Osteoblast (primary cell): ENCODE measurements around the gene ASPHD1. TPM values are rescaled to one million over a fixed set of nuclear protein-coding genes. Genes with fewer than 3 reads are reported as not detected.

Experiments
- DNase-seq: peaks from one replicate; pipeline ENCODE4 v3.0.0; 2011; ENCODE audit warnings: low spot score, mixed read lengths; ENCODE audit not compliant: insufficient read length; ENCODE audit errors: missing footprints
- H2AFZ ChIP-seq: 2 replicates; pipeline ENCODE4 v1.6.0; 2011; ENCODE audit warnings: mild to moderate bottlenecking, low read length
- H3K27ac ChIP-seq: 2 replicates; pipeline ENCODE4 v1.5.1; 2011; ENCODE audit warnings: mild to moderate bottlenecking, low read depth, low read length, moderate library complexity
- H3K27me3 ChIP-seq: 2 replicates; pipeline ENCODE4 v1.6.0; 2012; ENCODE audit warnings: mild to moderate bottlenecking, control low read depth, inconsistent platforms, low read length, moderate library complexity; ENCODE audit not compliant: insufficient read depth
- H3K36me3 ChIP-seq: 2 replicates; pipeline ENCODE4 v1.5.1; 2011; ENCODE audit warnings: mild to moderate bottlenecking, low read length, control low read depth, moderate library complexity; ENCODE audit not compliant: insufficient read depth
- H3K4me1 ChIP-seq: 2 replicates; pipeline ENCODE4 v1.5.1; 2011; ENCODE audit warnings: mild to moderate bottlenecking, low read length, control low read depth, moderate library complexity; ENCODE audit not compliant: insufficient read depth
- H3K4me2 ChIP-seq: 2 replicates; pipeline ENCODE4 v1.6.0; 2011; ENCODE audit warnings: mild to moderate bottlenecking, low read length; ENCODE audit not compliant: insufficient read depth
- H3K4me3 ChIP-seq: fragments of 200-600 bp; sonication (generic); 3 replicates; pipeline ENCODE4 v1.5.1; 2012; ENCODE audit warnings: mild to moderate bottlenecking, low read length, inconsistent platforms; ENCODE audit not compliant: insufficient read depth
- H3K79me2 ChIP-seq: 2 replicates; pipeline ENCODE4 v1.6.0; 2012; ENCODE audit warnings: mild to moderate bottlenecking, low read length, control low read depth, inconsistent platforms; ENCODE audit not compliant: insufficient read depth
- H3K9me3 ChIP-seq: 2 replicates; pipeline ENCODE4 v1.5.1; 2011; ENCODE audit warnings: low read depth, low read length, control low read depth
- H4K20me1 ChIP-seq: 2 replicates; pipeline ENCODE4 v1.6.0; 2012; ENCODE audit warnings: mild to moderate bottlenecking, low read length, control low read depth; ENCODE audit not compliant: insufficient read depth
- CTCF ChIP-seq: IDR thresholded peaks from 2 replicates; pipeline ENCODE4 v1.5.1; 2011; ENCODE audit warnings: mild to moderate bottlenecking, low read depth, low read length, moderate library complexity; ENCODE audit errors: extremely low read depth
- total RNA-seq: library from RNA; depleted of rRNA; stranded (reverse); fragments of >200 nt; gene quantifications from 2 replicates; pipeline ENCODE4 v1.2.3, GENCODE V29; 2012

The ASPHD1 gene, protein sequence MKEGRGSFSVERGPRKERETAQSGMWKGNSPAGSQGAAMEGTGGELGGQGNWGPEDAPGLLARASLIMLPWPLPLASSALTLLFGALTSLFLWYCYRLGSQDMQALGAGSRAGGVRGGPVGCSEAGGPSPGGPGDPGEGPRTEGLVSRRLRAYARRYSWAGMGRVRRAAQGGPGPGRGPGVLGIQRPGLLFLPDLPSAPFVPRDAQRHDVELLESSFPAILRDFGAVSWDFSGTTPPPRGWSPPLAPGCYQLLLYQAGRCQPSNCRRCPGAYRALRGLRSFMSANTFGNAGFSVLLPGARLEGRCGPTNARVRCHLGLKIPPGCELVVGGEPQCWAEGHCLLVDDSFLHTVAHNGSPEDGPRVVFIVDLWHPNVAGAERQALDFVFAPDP
- total RNA-seq = 0.88 and 1.8 TPM in 2 replicates

- Histone ChIP-seq H2AFZ (peak within 1 kb of the TSS; percentile 88), H3K79me2 (peaks cover 23% of the 10 kb centered on the region), H3K4me3 (peak within 1 kb of the TSS; percentile 88), H3K27ac (peak within 1 kb of the TSS; percentile 79), H3K36me3 (peaks cover 9% of the 10 kb centered on the region), H3K4me1 (peaks cover 20% of the 10 kb centered on the region), H3K4me2 (peak within 1 kb of the TSS; percentile 92), H3K27me3 (peaks cover 8% of the 10 kb centered on the region), H3K9me3 (no peaks in the 10 kb centered on the region), H4K20me1 (peaks cover 15% of the 10 kb centered on the region)
- no peak for TF ChIP-seq CTCF
- DNase-seq = peak; percentile 98
Measured at GRCh38 chr16:29900102-29900887, at the start of gene ASPHD1. TSS of gene ASPHD1 (plus strand) at chr16:29900488. CDS start at chr16:29900972, 484 bp downstream.

GRCh38 chr16:29850998-29851397 is 49.3 kb upstream of the ASPHD1 start:
- DNase-seq = peak; percentile 48
- Histone ChIP-seq H3K4me1 (no peaks in the 10 kb centered on the region), H3K4me3 (no peak overlapping the region), H2AFZ (no peak overlapping the region), H3K36me3 (peaks cover 26% of the 10 kb centered on the region), H3K4me2 (no peak overlapping the region), H3K27me3 (no peaks in the 10 kb centered on the region), H3K9me3 (no peaks in the 10 kb centered on the region), H3K27ac (no peak overlapping the region), H4K20me1 (peaks cover 2% of the 10 kb centered on the region), H3K79me2 (no peaks in the 10 kb centered on the region)
- TF ChIP-seq CTCF = no peak

DNA sequence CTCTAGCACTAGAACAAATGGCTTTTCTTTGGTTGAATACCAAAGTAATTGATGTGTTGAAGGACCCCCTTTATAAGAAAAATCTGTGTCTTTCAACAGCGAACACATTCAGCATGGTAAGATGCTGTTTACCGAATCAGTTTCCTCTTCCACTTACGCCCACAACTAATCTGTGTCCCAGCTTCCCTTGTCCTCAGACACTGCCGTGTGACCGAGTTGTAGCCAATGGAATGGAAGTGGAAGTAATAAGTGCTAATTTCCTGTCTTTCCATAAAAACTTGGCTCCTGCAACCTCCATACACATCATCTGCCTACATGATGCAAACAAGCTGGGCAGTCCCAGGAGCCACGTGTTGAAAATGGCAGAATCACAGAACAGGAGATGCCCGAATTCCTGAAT is 47.6 kb upstream of the ASPHD1 start:
- H3K79me2 ChIP-seq = no peaks in the 10 kb centered on the region
- H3K9me3 ChIP-seq = no peaks in the 10 kb centered on the region
- peaks cover 12% of the 10 kb centered on the region for H3K4me1 ChIP-seq
- H2AFZ ChIP-seq = no peak overlapping the region
- no peak overlapping the region for H3K27ac ChIP-seq
- peaks cover 2% of the 10 kb centered on the region for H4K20me1 ChIP-seq
- peak; percentile 54 for DNase-seq
- TF ChIP-seq CTCF = no peak
- no peak overlapping the region for H3K4me2 ChIP-seq
- no peaks in the 10 kb centered on the region for H3K27me3 ChIP-seq
- peaks cover 13% of the 10 kb centered on the region for H3K36me3 ChIP-seq
- no peak overlapping the region for H3K4me3 ChIP-seq
